Erythroblast (primary cell): Measurements from ENCODE around the gene ZSWIM5.

Source experiments
- GATA1 ChIP-seq: IDR thresholded peaks from 2 replicates; pipeline ENCODE4 v1.6.1; 2011; ENCODE audit warnings: low read depth, mild to moderate bottlenecking, control low read depth, low read length, moderate library complexity
- POLR2A ChIP-seq: IDR thresholded peaks from 2 replicates; pipeline ENCODE4 v1.6.1; 2011; ENCODE audit warnings: mild to moderate bottlenecking, low read length

GRCh38 chr1:45117766-45118165 lies 88.6 kb downstream of the ZSWIM5 start:
- TF ChIP-seq POLR2A (no peak), GATA1 (no peak)
